IMR-90 (cell line): ENCODE data around the gene KRTAP10-1. TPM values are rescaled to one million over a fixed set of nuclear protein-coding genes. Genes with fewer than 3 reads are reported as not detected.

Source experiments
- ATAC-seq: fragments of 200-7000 bp; cut with Tn5 transposase; 2 replicates; pipeline ENCODE4 v1.9.1; 2020; ENCODE audit warnings: low read depth, mild to moderate bottlenecking, moderate library complexity
- BruUV-seq: library from RNA; stranded (reverse); fragments of 400-500 nt; replicated peaks from 2 replicates; lab custom pipeline; 2021; lab: Mats Ljungman, UMichigan
- CTCF ChIA-PET: fragments of 300-600 bp; formaldehyde crosslinking; extraction: SDS; loops from one replicate; lab custom pipeline; 2021; ENCODE audit warnings: antibody characterized with exemption; lab: Yijun Ruan, JAX
- POLR2A ChIA-PET: fragments of 300-600 bp; sonication (Branson Sonifier 250); formaldehyde crosslinking; loops from one replicate; lab custom pipeline; 2022; ENCODE audit warnings: antibody characterized with exemption; ENCODE audit not compliant: unreplicated experiment; lab: Charles Lee
- DNase-seq: peaks from one replicate; pipeline ENCODE4 v3.0.0; 2013
- H2AFZ ChIP-seq: replicated peaks from 2 replicates; pipeline ENCODE3; 2013; ENCODE audit warnings: low read length, mild to moderate bottlenecking; ENCODE audit not compliant: poor library complexity
- H2AK5ac ChIP-seq: 2 replicates; pipeline ENCODE4 v1.6.1; 2013; ENCODE audit warnings: low read depth, low read length, inconsistent platforms
- H2AK9ac ChIP-seq: replicated peaks from 2 replicates; pipeline ENCODE3; 2013; ENCODE audit warnings: mild to moderate bottlenecking, low read depth, low read length, moderate library complexity; ENCODE audit not compliant: poor library complexity
- H2BK120ac ChIP-seq: 2 replicates; pipeline ENCODE4 v1.6.1; 2013; ENCODE audit warnings: low read depth, low read length, inconsistent platforms
- H2BK15ac ChIP-seq: 3 replicates; pipeline ENCODE4 v1.6.1; 2013; ENCODE audit warnings: low read depth, low read length, inconsistent platforms
- H2BK20ac ChIP-seq: 2 replicates; pipeline ENCODE4 v1.6.1; 2013; ENCODE audit warnings: low read depth, mild to moderate bottlenecking, inconsistent platforms, low read length, moderate library complexity
- H2BK5ac ChIP-seq: 2 replicates; pipeline ENCODE4 v1.6.1; 2013; ENCODE audit warnings: mild to moderate bottlenecking, low read depth, low read length, inconsistent platforms; ENCODE audit not compliant: poor library complexity, severe bottlenecking
- H3K14ac ChIP-seq: replicated peaks from 2 replicates; pipeline ENCODE4 v1.6.1; 2013; ENCODE audit warnings: low read depth, low read length, inconsistent platforms
- H3K18ac ChIP-seq: 2 replicates; pipeline ENCODE4 v1.6.1; 2013; ENCODE audit warnings: low read depth, low read length, control low read depth
- H3K23ac ChIP-seq: 2 replicates; pipeline ENCODE4 v1.6.1; 2013; ENCODE audit warnings: low read depth, low read length, inconsistent platforms
- H3K27ac ChIP-seq: 2 replicates; pipeline ENCODE4 v1.5.1; 2013; ENCODE audit warnings: mild to moderate bottlenecking, control low read depth, low read length; ENCODE audit not compliant: insufficient read depth
- H3K27me3 ChIP-seq: 2 replicates; pipeline ENCODE4 v1.6.1; 2013; ENCODE audit warnings: low read length; ENCODE audit not compliant: control insufficient read depth, insufficient read depth
- H3K36me3 ChIP-seq: 2 replicates; pipeline ENCODE4 v1.6.1; 2013; ENCODE audit warnings: low read length, mixed read lengths; ENCODE audit not compliant: control insufficient read depth, insufficient read depth
- H3K4ac ChIP-seq: 2 replicates; pipeline ENCODE4 v1.6.1; 2013; ENCODE audit warnings: low read depth, low read length, inconsistent platforms
- H3K4me1 ChIP-seq: 2 replicates; pipeline ENCODE4 v1.6.1; 2013; ENCODE audit warnings: low read length, mixed read lengths; ENCODE audit not compliant: control insufficient read depth, insufficient read depth
- H3K4me2 ChIP-seq: 2 replicates; pipeline ENCODE4 v1.6.1; 2013; ENCODE audit warnings: low read depth, mild to moderate bottlenecking, control low read depth, low read length, moderate library complexity
- H3K4me3 ChIP-seq: 2 replicates; pipeline ENCODE4 v1.5.1; 2013; ENCODE audit warnings: low read depth, mild to moderate bottlenecking, control low read depth, low read length, moderate library complexity; ENCODE audit not compliant: insufficient read depth
- H3K56ac ChIP-seq: 2 replicates; pipeline ENCODE4 v1.6.1; 2013; ENCODE audit warnings: low read length, inconsistent platforms; ENCODE audit not compliant: insufficient read depth; ENCODE audit errors: extremely low read depth
- H3K79me1 ChIP-seq, 2 experiments: 2 replicates each; pipeline ENCODE4 v1.6.1; 2013; ENCODE audit warnings: low read length in 2 of 2, inconsistent platforms in 1 of 2, low read depth in 1 of 2
- H3K9ac ChIP-seq: 2 replicates; pipeline ENCODE4 v1.6.1; 2013; ENCODE audit warnings: low read depth, low read length, control low read depth
- H3K9me1 ChIP-seq: 2 replicates; pipeline ENCODE4 v1.6.1; 2013; ENCODE audit warnings: low read length, inconsistent platforms; ENCODE audit not compliant: insufficient read depth
- H3K9me3 ChIP-seq: 2 replicates; pipeline ENCODE4 v1.6.1; 2013; ENCODE audit warnings: low read length; ENCODE audit not compliant: control insufficient read depth, insufficient read depth
- H4K20me1 ChIP-seq: 2 replicates; pipeline ENCODE4 v1.6.1; 2013; ENCODE audit warnings: low read length, inconsistent platforms; ENCODE audit not compliant: insufficient read depth
- H4K5ac ChIP-seq: 2 replicates; pipeline ENCODE4 v1.6.1; 2013; ENCODE audit warnings: mild to moderate bottlenecking, low read depth, low read length, control low read depth
- H4K8ac ChIP-seq, 2 experiments: 2 replicates each; pipeline ENCODE4 v1.6.1; 2013; ENCODE audit warnings: low read depth in 2 of 2, low read length in 2 of 2, control low read depth in 1 of 2, inconsistent platforms in 1 of 2
- H4K91ac ChIP-seq: 2 replicates; pipeline ENCODE4 v1.6.1; 2013; ENCODE audit warnings: low read depth, low read length, inconsistent platforms; ENCODE audit not compliant: insufficient read depth
- BHLHE40 ChIP-seq: fragments of 150-350 bp; IDR thresholded peaks from 2 replicates; pipeline ENCODE4 v1.6.1; 2016; ENCODE audit warnings: mild to moderate bottlenecking, low read depth, low read length
- CEBPB ChIP-seq: IDR thresholded peaks from 2 replicates; pipeline ENCODE4 v1.6.1; 2012; ENCODE audit warnings: low read depth, low read length, improper control_type of control experiment
- CTCF ChIP-seq: conservative IDR thresholded peaks from 2 replicates; pipeline ENCODE4 v1.5.1; 2012; ENCODE audit warnings: mild to moderate bottlenecking, low read depth, low read length, improper control_type of control experiment
- MAFK ChIP-seq: IDR thresholded peaks from 2 replicates; pipeline ENCODE4 v1.6.1; 2012; ENCODE audit warnings: low read depth, low read length, improper control_type of control experiment
- MAZ ChIP-seq: IDR thresholded peaks from 2 replicates; pipeline ENCODE4 v1.6.1; 2012; ENCODE audit warnings: low read depth, mild to moderate bottlenecking, low read length, improper control_type of control experiment, moderate library complexity, borderline replicate concordance
- NFE2L2 ChIP-seq: fragments of 150-350 bp; IDR thresholded peaks from 2 replicates; pipeline ENCODE4 v1.6.1; 2016; ENCODE audit warnings: low read depth, mild to moderate bottlenecking, low read length
- RCOR1 ChIP-seq: IDR thresholded peaks from 2 replicates; pipeline ENCODE4 v1.6.1; 2012; ENCODE audit warnings: mild to moderate bottlenecking, low read length, improper control_type of control experiment; ENCODE audit not compliant: insufficient replicate concordance
- RFX5 ChIP-seq: IDR thresholded peaks from 2 replicates; pipeline ENCODE4 v1.8.0; 2012; ENCODE audit warnings: low read depth, mild to moderate bottlenecking, low read length, moderate library complexity
- SMC3 ChIP-seq: fragments of 150-350 bp; IDR thresholded peaks from 2 replicates; pipeline ENCODE4 v1.6.1; 2016; ENCODE audit warnings: low read depth, mild to moderate bottlenecking, antibody characterized with exemption, low read length, moderate library complexity
- WGBS, 2 experiments: methylation state at CpG; one replicate each; pipeline versions ENCODE4 v1.1.5 to v1.1.7; 2013; ENCODE audit warnings: missing lambda C conversion rate in 2 of 2; ENCODE audit not compliant: insufficient read length in 1 of 2; ENCODE audit errors: extremely low coverage in 2 of 2; 5-methylcytosine and 5-hydroxymethylcytosine counted together
- dilution Hi-C: fragments of 300-500 bp; cut with HindIII; formaldehyde crosslinking; loops from one replicate; pipeline ENCODE4 v1.14.3; 2018; ENCODE audit warnings: low sequenced_read_pairs; ENCODE audit not compliant: unreplicated experiment
- in situ Hi-C: fragments of 300-500 bp; cut with MboI; formaldehyde crosslinking; loops from 3 replicates; pipeline ENCODE4 v1.14.3; 2019; ENCODE audit warnings: low sequenced_read_pairs, inconsistent platforms, mixed read lengths
- intact Hi-C: fragments of 100-400 bp; cut with micrococcal nuclease; formaldehyde crosslinking; loops from 2 replicates; pipeline ENCODE4 v1.10.0; 2022
- polyA plus RNA-seq, 3 experiments: library from polyadenylated mRNA; depleted of rRNA; stranded (reverse); fragments of >200 nt; gene quantifications; 2 replicates each; pipeline ENCODE4 v1.2.3, GENCODE V29; 2012; ENCODE audit warnings: low replicate concordance in 1 of 3
- total RNA-seq: library from RNA; depleted of rRNA; stranded (reverse); fragments of >200 nt; gene quantifications from 2 replicates; pipeline ENCODE4 v1.2.3, GENCODE V29; 2012

The KRTAP10-1 gene
- total and polyA plus RNA-seq, 2 of the 4 experiments (the other 2 are of a cell fraction): not detected

- DNase-seq: no peak
- H3K4me2 ChIP-seq: no peak overlapping the region
- intact Hi-C loops: no loop called here
- H2BK5ac ChIP-seq: no peak overlapping the region
- no peak overlapping the region for H3K27ac ChIP-seq
- CTCF ChIA-PET: no interaction called here
- no peaks in the 10 kb centered on the region for H3K9me1 ChIP-seq
- BruUV-seq: no TSS peak
- H3K9ac ChIP-seq: no peak overlapping the region
- H3K4me3 ChIP-seq: no peak overlapping the region
- no peak overlapping the region for H3K4ac ChIP-seq
- H3K23ac ChIP-seq: no peak overlapping the region
- no peak overlapping the region for H3K56ac ChIP-seq
- peaks cover 2% of the 10 kb centered on the region; the same call in 1 of the 2 replicates for H3K9me3 ChIP-seq
- no peak overlapping the region for H4K5ac ChIP-seq
- dilution Hi-C loops: no loop called here
- H3K14ac ChIP-seq: no peak overlapping the region
- H4K91ac ChIP-seq: no peak overlapping the region
- no peak overlapping the region for H2BK20ac ChIP-seq
- H4K20me1 ChIP-seq: no peaks in the 10 kb centered on the region
- H3K27me3 ChIP-seq: peaks cover 12% of the 10 kb centered on the region
- no peak overlapping the region for H2AK9ac ChIP-seq
- TF ChIP-seq RFX5: no peak
- TF ChIP-seq RCOR1: no peak
- no peak for TF ChIP-seq MAZ
- TF ChIP-seq BHLHE40: no peak
- no peak for TF ChIP-seq SMC3
- TF ChIP-seq CTCF: no peak
- no peak for TF ChIP-seq MAFK
- TF ChIP-seq NFE2L2: no peak
- TF ChIP-seq CEBPB: no peak
- H2BK120ac ChIP-seq: no peak overlapping the region
- H3K79me1 ChIP-seq: no peaks in the 10 kb centered on the region
- H3K18ac ChIP-seq: no peak overlapping the region
- no peaks in the 10 kb centered on the region for H3K4me1 ChIP-seq
- 71% methylated on average over 14 of the region's 25 CpGs; no CpG with 5 or more reads in 1 of the 2 experiments for WGBS, 2 experiments
- ATAC-seq: no peak
- in situ Hi-C loops: no loop called here
- POLR2A ChIA-PET: no interaction called here
- H3K36me3 ChIP-seq: no peaks in the 10 kb centered on the region
- no peak overlapping the region for H2BK15ac ChIP-seq
- H4K8ac ChIP-seq: no peak overlapping the region
- H2AFZ ChIP-seq: no peak overlapping the region
- no peak overlapping the region for H2AK5ac ChIP-seq
Observed at GRCh38 chr21:44549525-44550211, 9.7 kb upstream of the KRTAP10-1 start.
